HG03571 (cell line): ENCODE measurements around the gene HINFP.
"Not testable (repeated sequence)": the region's sequence is repeated elsewhere in the genome, so short reads cannot be mapped to it uniquely, and the experiment has no call there.

ENCODE experiments used
- ATAC-seq: cut with Tn5 transposase; IDR thresholded peaks from one replicate; pipeline ENCODE4 v1.9.1; 2021; ENCODE audit not compliant: unreplicated experiment

HINFP gene

GRCh38 chr11:119100246-119100970 lies 21.0 kb upstream of the HINFP start:
- ATAC-seq, result no peak

GRCh38 chr11:119100994-119101758 lies 20.2 kb upstream of the HINFP start:
- peak; percentile 8 for ATAC-seq

GRCh38 chr11:119101759-119102423 lies 19.5 kb upstream of the HINFP start, which contains the start of gene DPAGT1:
Gene DPAGT1 (minus strand): TSS chr11:119101853. CDS start chr11:119101655, 198 bp downstream.
- peak; percentile 69 for ATAC-seq

- not testable (repeated sequence) for ATAC-seq
Measured at GRCh38 chr11:119103161-119103664, 18.2 kb upstream of the HINFP start.

- no peak for ATAC-seq
Measured at GRCh38 chr11:119103793-119104192, 17.6 kb upstream of the HINFP start.

- peak; percentile 58 for ATAC-seq
Measured at GRCh38 chr11:119106564-119107537, 14.5 kb upstream of the HINFP start, which contains the start of gene C2CD2L. Gene C2CD2L (plus strand): TSS chr11:119107344. CDS start chr11:119107742, 398 bp downstream.

GRCh38 chr11:119107538-119108145 lies 13.7 kb upstream of the HINFP start:
- ATAC-seq, result peak; percentile 26

GRCh38 chr11:119108146-119108856 lies 13.1 kb upstream of the HINFP start:
- no peak for ATAC-seq

- ATAC-seq, result no peak
Measured at GRCh38 chr11:119108857-119109221, 12.5 kb upstream of the HINFP start.

GRCh38 chr11:119109843-119110242 lies 11.5 kb upstream of the HINFP start:
- ATAC-seq, result no peak

GRCh38 chr11:119110439-119110838 lies 10.9 kb upstream of the HINFP start:
- ATAC-seq, result no peak

GRCh38 chr11:119111361-119111925 lies 9.9 kb upstream of the HINFP start:
- ATAC-seq, result no peak

- ATAC-seq, result no peak
Measured at GRCh38 chr11:119112314-119113020, 8.9 kb upstream of the HINFP start.

- no peak for ATAC-seq
Measured at GRCh38 chr11:119113716-119114115, 7.7 kb upstream of the HINFP start.

- ATAC-seq, result no peak
Measured at GRCh38 chr11:119114351-119114750, 7.0 kb upstream of the HINFP start.

- ATAC-seq, result no peak
Measured at GRCh38 chr11:119115484-119116234, 5.7 kb upstream of the HINFP start.

- ATAC-seq, result no peak
Measured at GRCh38 chr11:119116235-119116594, 5.2 kb upstream of the HINFP start.

- no peak for ATAC-seq
Measured at GRCh38 chr11:119116601-119117000, 4.8 kb upstream of the HINFP start.
